NT2/D1 (cell line): ENCODE data around the gene PKLR.

Experiments
- SUZ12 ChIP-seq: IDR thresholded peaks from 2 replicates; pipeline ENCODE4 v1.6.1; 2011; ENCODE audit not compliant: insufficient read length, insufficient read depth; ENCODE audit errors: extremely low read depth
- YY1 ChIP-seq: IDR thresholded peaks from 2 replicates; pipeline ENCODE4 v1.6.1; 2011; ENCODE audit not compliant: insufficient read length, insufficient read depth

- TF ChIP-seq SUZ12, result no peak
- no peak for TF ChIP-seq YY1
These were observed 33.9 kb downstream of the PKLR start for GRCh38 chr1:155267373-155267772.
